ENCODE data around the gene BTF3L4. TPM values are rescaled to one million over a fixed set of nuclear protein-coding genes. Genes with fewer than 3 reads are reported as not detected.

BTF3L4 gene
- total RNA-seq, 1 experiment from 2014 or later, result 106 TPM

GRCh38 chr1:52037909-52038308 is 18.2 kb upstream of the BTF3L4 start:
- no peak for TF ChIP-seq CTCF (conservative IDR thresholded peaks at IDR 0.05)

More at GRCh38 chr1:52037909-52038308, 18.2 kb upstream of the BTF3L4 start:
- no peaks in the 10 kb centered on the region for H3K4me1 ChIP-seq (ENCODE audit: insufficient read depth, low read length)
- WGBS (ENCODE audit: extremely low coverage, insufficient read length, low lambda C conversion rate), result no CpG with 5 or more reads among the region's 1 CpG
- no peak overlapping the region for H3K27ac ChIP-seq (ENCODE audit: insufficient read length, low read depth, low read length)
- H2BK15ac ChIP-seq (ENCODE audit: low read depth, low read length), result no peak overlapping the region
- H3K9me3 Mint-ChIP-seq, result no peaks in the 10 kb centered on the region
- peaks cover 10 to 52% (median 33%) of the 10 kb centered on the region in 3 experiments; a peak in 6 of 7 replicates for H3K36me3 Mint-ChIP-seq (ENCODE audit: insufficient read depth in 1 of 3, low read depth in 3 of 3)
- H4K8ac ChIP-seq (replicated peaks; ENCODE audit: insufficient read length, low read depth, low read length), result no peak overlapping the region
- H3K56ac ChIP-seq (ENCODE audit: insufficient read length, low read depth, low read length), result no peak overlapping the region
- no peaks in the 10 kb centered on the region for H3K9me3 ChIP-seq (ENCODE audit: control insufficient read depth, low read depth, low read length)
- peaks cover 3 to 8% of the 10 kb centered on the region in 2 experiments; a peak in 3 of 4 replicates for H3K4me1 Mint-ChIP-seq
- no peaks in the 10 kb centered on the region for H3K79me2 ChIP-seq (ENCODE audit: insufficient read depth, low read length)
- H2BK20ac ChIP-seq (ENCODE audit: low read depth, low read length, poor library complexity, severe bottlenecking), result no peak overlapping the region
- no peak overlapping the region for H3K4me2 ChIP-seq (ENCODE audit: insufficient read depth, insufficient read length, low read length)
- no peak overlapping the region for H2BK5ac ChIP-seq (ENCODE audit: insufficient read length, low read length)
- no peak overlapping the region for H2AK5ac ChIP-seq (ENCODE audit: insufficient read length, low read length)
- no peak overlapping the region for H2BK12ac ChIP-seq (ENCODE audit: insufficient read length, low read depth, low read length)
- H2BK120ac ChIP-seq (ENCODE audit: low read depth, low read length, poor library complexity, severe bottlenecking), result no peak overlapping the region
- H2AFZ ChIP-seq (ENCODE audit: low read length), result no peak overlapping the region
- H3K79me1 ChIP-seq (ENCODE audit: insufficient read depth, low read depth, low read length, poor library complexity, severe bottlenecking), result no peaks in the 10 kb centered on the region
- H3K18ac ChIP-seq (ENCODE audit: insufficient read length, low read depth, low read length), result no peak overlapping the region
- peaks cover 6% of the 10 kb centered on the region for H3K23me2 ChIP-seq (ENCODE audit: insufficient read length, low read depth, low read length, poor library complexity, severe bottlenecking)
- DNase-seq, result no peak
- no peaks in the 10 kb centered on the region for H3K27me3 ChIP-seq (ENCODE audit: insufficient read depth, low read length)
- no peak overlapping the region for H3T11ph ChIP-seq (ENCODE audit: low read length)
- H3K27ac Mint-ChIP-seq, result peak overlapping the region in 1 of 3 experiments; percentile 63; a peak in 1 of 7 replicates
- H4K20me1 ChIP-seq (ENCODE audit: control insufficient read depth, insufficient read depth, insufficient read length), result no peaks in the 10 kb centered on the region
- H3K23ac ChIP-seq (ENCODE audit: insufficient read length, low read depth, low read length), result no peak overlapping the region
- no peak overlapping the region for H3K14ac ChIP-seq (ENCODE audit: insufficient read depth, low read length)
- H4K5ac ChIP-seq (ENCODE audit: insufficient read length, low read depth, low read length), result no peak overlapping the region
- H3K4ac ChIP-seq (ENCODE audit: low read depth, low read length), result no peak overlapping the region
- H3K9ac ChIP-seq (ENCODE audit: extremely low read depth, insufficient read length, low read length), result no peak overlapping the region
- H4K91ac ChIP-seq (ENCODE audit: insufficient read length, low read depth, low read length), result no peak overlapping the region
- no peak overlapping the region for H3K4me3 Mint-ChIP-seq
- H3K27me3 Mint-ChIP-seq (ENCODE audit: low read depth), result no peaks in the 10 kb centered on the region

Measured in H9 (cell line).